K562 (cell line): ENCODE data around the gene BCL10. TPM values are rescaled to one million over a fixed set of nuclear protein-coding genes. Genes with fewer than 3 reads are reported as not detected.

Experiments
- ATAC-seq: fragments of 200-7000 bp; cut with Tn5 transposase; 3 replicates; pipeline ENCODE4 v1.9.1; 2020; ENCODE audit warnings: moderate library complexity
- Bru-seq: library from RNA; stranded (reverse); fragments of 400-500 nt; gene quantifications from one replicate; lab custom pipeline; 2021; lab: Mats Ljungman, UMichigan
- BruChase-seq, 2 experiments: library from RNA; stranded (reverse); fragments of 400-500 nt; gene quantifications; one replicate each; lab custom pipeline; 2021; lab: Mats Ljungman, UMichigan
- BruUV-seq: library from RNA; stranded (reverse); fragments of 400-500 nt; replicated peaks from 2 replicates; lab custom pipeline; 2021; lab: Mats Ljungman, UMichigan
- CTCF ChIA-PET: fragments of 300-600 bp; formaldehyde crosslinking; extraction: SDS; loops from one replicate; lab custom pipeline; 2021; ENCODE audit warnings: low intra/inter-chr PET ratio; lab: Yijun Ruan, JAX
- POLR2A ChIA-PET: fragments of 300-600, 350-650 bp; sonication (Branson Sonifier 250); formaldehyde crosslinking; extraction: SDS; loops from one replicate; lab custom pipeline; 2021; ENCODE audit warnings: antibody characterized with exemption, inconsistent platforms; lab: Yijun Ruan, JAX
- DNase-seq, 4 experiments: peaks; one replicate each; pipeline versions ENCODE4 v3.0.0 to v3.0.0-alpha.2; 2011 to 2018; ENCODE audit warnings: low spot score in 3 of 4, mixed read lengths in 3 of 4; ENCODE audit errors: extremely low read depth in 1 of 4
- FAIRE-seq: peaks from 2 replicates; lab custom pipeline; 2011; peaks lifted over from hg19 to GRCh38; lab: Jason Lieb, UNC
- H2AFZ ChIP-seq: 2 replicates; pipeline ENCODE4 v1.6.0; 2011; ENCODE audit warnings: low read depth, low read length, control low read depth, inconsistent platforms
- H3K27ac ChIP-seq: fragments of 200-600 bp; 3 replicates; pipeline ENCODE4 v1.8.0; 2011; ENCODE audit warnings: low read depth, mild to moderate bottlenecking, control low read depth, inconsistent platforms, low read length, moderate library complexity, mixed read lengths; ENCODE audit errors: extremely low read depth
- H3K27me3 ChIP-seq, 2 experiments: fragments of 300-600 bp in 1 of 2; 2 replicates in 1 of 2; 3 replicates in 1 of 2; pipeline versions ENCODE4 v1.6.0 to v1.8.0; 2011; ENCODE audit warnings: inconsistent platforms in 2 of 2, low read length in 2 of 2, mild to moderate bottlenecking in 1 of 2, mixed read lengths in 1 of 2, moderate library complexity in 1 of 2; ENCODE audit not compliant: control insufficient read depth in 2 of 2, insufficient read depth in 2 of 2
- H3K36me3 ChIP-seq: fragments of 300-600 bp; 3 replicates; pipeline ENCODE4 v1.8.0; 2011; ENCODE audit warnings: mild to moderate bottlenecking, low read length, inconsistent platforms; ENCODE audit not compliant: control insufficient read depth, insufficient read depth
- H3K4me1 ChIP-seq, 2 experiments: fragments of 200-600 bp in 1 of 2; replicated peaks in 1 of 2; 2 replicates in 1 of 2; 3 replicates in 1 of 2; pipeline versions ENCODE4 v1.5.1 to v1.8.0; 2011; ENCODE audit warnings: inconsistent platforms in 2 of 2, low read length in 2 of 2, mild to moderate bottlenecking in 1 of 2, mixed read lengths in 1 of 2, moderate library complexity in 1 of 2; ENCODE audit not compliant: control insufficient read depth in 2 of 2, insufficient read depth in 2 of 2
- H3K4me2 ChIP-seq: 2 replicates; pipeline ENCODE4 v1.6.1; 2011; ENCODE audit warnings: low read length, control low read depth, inconsistent platforms, mixed read lengths; ENCODE audit not compliant: insufficient read depth
- H3K4me3 ChIP-seq: fragments of 200-600 bp; sonication (generic), shearing (Covaris generic); 2 replicates; pipeline ENCODE4 v1.5.1; 2016; ENCODE audit warnings: control low read depth, inconsistent platforms
- H3K79me2 ChIP-seq: fragments of 200-600 bp; 3 replicates; pipeline ENCODE4 v1.8.0; 2011; ENCODE audit warnings: low read length, inconsistent platforms; ENCODE audit not compliant: control insufficient read depth, insufficient read depth
- H3K9ac ChIP-seq, 2 experiments: 2 replicates each; pipeline versions ENCODE4 v1.6.0 to v1.6.1; 2011; ENCODE audit warnings: low read depth in 2 of 2, low read length in 2 of 2, control low read depth in 1 of 2, inconsistent platforms in 1 of 2, mild to moderate bottlenecking in 1 of 2, mixed read lengths in 1 of 2; ENCODE audit not compliant: insufficient read depth in 1 of 2
- H3K9me1 ChIP-seq: one replicate; pipeline ENCODE4 v1.6.0; 2011; ENCODE audit warnings: inconsistent platforms, mild to moderate bottlenecking, low read length, moderate library complexity; ENCODE audit not compliant: control insufficient read depth, insufficient read depth
- H3K9me3 ChIP-seq: replicated peaks from 2 replicates; pipeline ENCODE4 v1.5.1; 2011; ENCODE audit warnings: low read depth, low read length, inconsistent platforms; ENCODE audit not compliant: control insufficient read depth, insufficient read depth
- H4K20me1 ChIP-seq: replicated peaks from 2 replicates; pipeline ENCODE4 v1.6.1; 2011; ENCODE audit warnings: low read length, inconsistent platforms, mixed read lengths; ENCODE audit not compliant: control insufficient read depth, insufficient read depth
- BDP1 ChIP-seq: IDR thresholded peaks from 3 replicates; pipeline ENCODE4 v1.6.1; 2011; ENCODE audit not compliant: insufficient read length, insufficient read depth
- CHD2 ChIP-seq: IDR thresholded peaks from 2 replicates; pipeline ENCODE4 v1.6.1; 2011; ENCODE audit warnings: low read depth, low read length
- CREM ChIP-seq: IDR thresholded peaks from 2 replicates; pipeline ENCODE4 v1.6.1; 2014; ENCODE audit warnings: antibody characterized with exemption, low read depth
- CXXC5 ChIP-seq: fragments of 250-450 bp; sonication (Bioruptor Pico); IDR thresholded peaks from 2 replicates; pipeline ENCODE4 v1.8.0; 2022; ENCODE audit warnings: inconsistent platforms, mild to moderate bottlenecking, moderate library complexity
- EGR1 ChIP-seq: fragments of 450-650 bp; conservative IDR thresholded peaks from 2 replicates; pipeline ENCODE4 v1.6.1; 2017; ENCODE audit warnings: mild to moderate bottlenecking
- MYBL2 ChIP-seq, 2 experiments: fragments of 450-650 bp in 1 of 2; sonication (generic) in 1 of 2; formaldehyde crosslinking in 1 of 2; IDR thresholded peaks; 2 replicates each; pipeline versions ENCODE4 v1.6.1 to v1.8.1; 2017 to 2022; ENCODE audit warnings: borderline replicate concordance in 1 of 2, inconsistent platforms in 1 of 2, low read depth in 1 of 2, mild to moderate bottlenecking in 1 of 2, missing genetic modification reagents in 1 of 2, moderate library complexity in 1 of 2
- NCOR1 ChIP-seq: fragments of 450-650 bp; IDR thresholded peaks from 2 replicates; pipeline ENCODE4 v1.6.1; 2016; ENCODE audit warnings: mild to moderate bottlenecking, moderate library complexity
- PRPF4 ChIP-seq: fragments of 200-400 bp; formaldehyde crosslinking; IDR thresholded peaks from one replicate; pipeline ENCODE4 v1.6.1; 2017; ENCODE audit warnings: low read length, low read depth, mild to moderate bottlenecking; ENCODE audit not compliant: insufficient read depth, poor library complexity, severe bottlenecking
- PTBP1 ChIP-seq: fragments of 200-400 bp; formaldehyde crosslinking; IDR thresholded peaks from 2 replicates; pipeline ENCODE4 v1.6.1; 2017; ENCODE audit warnings: low read depth, low read length
- RFX7 ChIP-seq: fragments of 250-450 bp; sonication (Bioruptor Pico); IDR thresholded peaks from 2 replicates; pipeline ENCODE4 v1.5.1; 2021; ENCODE audit warnings: mild to moderate bottlenecking
- SMAD1 ChIP-seq: fragments of 150-350 bp; IDR thresholded peaks from 2 replicates; pipeline ENCODE4 v1.6.1; 2014; ENCODE audit warnings: low read length, low read depth; ENCODE audit not compliant: partially characterized antibody
- ZBTB1 ChIP-seq: sonication (generic); formaldehyde crosslinking; IDR thresholded peaks from 2 replicates; pipeline ENCODE4 v1.8.1; 2023; ENCODE audit warnings: missing genetic modification reagents, low read depth, mild to moderate bottlenecking, borderline replicate concordance
- ZBTB33 ChIP-seq: sonication (generic); formaldehyde crosslinking; IDR thresholded peaks from 2 replicates; pipeline ENCODE4 v1.8.1; 2023; ENCODE audit warnings: mild to moderate bottlenecking, missing genetic modification reagents
- ZNF263 ChIP-seq: sonication (generic); formaldehyde crosslinking; IDR thresholded peaks from 2 replicates; pipeline ENCODE4 v1.8.0; 2022; ENCODE audit warnings: mild to moderate bottlenecking, missing genetic modification reagents, borderline replicate concordance
- WGBS: fragments of 100-300 bp; shearing (Covaris generic); methylation state at CpG from one replicate; pipeline ENCODE4 v1.1.6; 2016; ENCODE audit warnings: low coverage, mixed read lengths; ENCODE audit not compliant: insufficient coverage; ENCODE audit errors: missing lambda C conversion rate; 5-methylcytosine and 5-hydroxymethylcytosine counted together
- in situ Hi-C: fragments of 300-500 bp; cut with MboI; formaldehyde crosslinking; loops from 4 replicates; pipeline ENCODE4 v1.15.0; 2018; ENCODE audit warnings: inconsistent platforms, mixed read lengths
- intact Hi-C: fragments of 100-400 bp; cut with micrococcal nuclease; formaldehyde crosslinking; loops from 2 replicates; pipeline ENCODE4 v1.14.2; 2022
- long read RNA-seq, 3 experiments: library from polyadenylated mRNA in 2 of 3; library from RNA in 1 of 3; unstranded in 2 of 3; stranded (forward) in 1 of 3; transcript quantifications; one replicate each; pipeline ENCODE4 v2.0.0, GENCODE V29; 2019 to 2022
- polyA minus RNA-seq, 3 experiments: library from RNA; depleted of rRNA, polyadenylated mRNA; stranded (reverse); fragments of >200 nt; gene quantifications; 2 replicates each; pipeline ENCODE4 v1.2.3, GENCODE V29; 2011
- polyA plus RNA-seq, 8 experiments: library from polyadenylated mRNA; depleted of rRNA in 4 of 8; stranded (reverse) in 5 of 8; unstranded in 3 of 8; fragments of >200 nt; fragmentation: Nextera tagmentation in 2 of 8; fragmentation: Illumina TruSeq in 1 of 8; extraction: Ambion mirVana in 2 of 8; extraction: Trizol in 1 of 8; gene quantifications; 2 replicates each; pipeline versions ENCODE4 v1.2.1 to v1.2.3, GENCODE V29; 2011 to 2014; ENCODE audit warnings: inconsistent platforms in 1 of 8, missing spikeins in 1 of 8
- total RNA-seq, 7 experiments: library from RNA; depleted of rRNA in 6 of 7; stranded (reverse); fragments of >200 nt in 6 of 7; fragmentation: Illumina TruSeq in 2 of 7; extraction: Trizol in 2 of 7; gene quantifications; 2 replicates each; pipeline versions ENCODE4 v1.2.1 to v1.2.3, GENCODE V29; 2011 to 2021; ENCODE audit warnings: low replicate concordance in 1 of 7

The BCL10 gene
- 15.5 and 25.6 TPM in 2 replicates for total RNA-seq (2011; cell fraction: chromatin; rRNA removed; ENCODE audit: low replicate concordance)
- 14.5 and 15.4 TPM in 2 replicates for total RNA-seq (2011; cell fraction: nucleolus; rRNA removed)
- total RNA-seq (2011; cell fraction: nucleoplasm; rRNA removed): 19.9 and 25.6 TPM in 2 replicates
- total RNA-seq (2014; rRNA removed) (10.0 and 11.1 TPM in 2 replicates), total RNA-seq (2014; rRNA removed; fragmentation: Illumina TruSeq; extraction: Trizol) (19.4 and 20.4 TPM in 2 replicates), total RNA-seq (2015; rRNA removed; fragmentation: Illumina TruSeq; extraction: Trizol) (16.4 and 18.6 TPM in 2 replicates), total RNA-seq (2021) (18.6 and 19.4 TPM in 2 replicates), polyA plus RNA-seq (2011; rRNA removed) (6.5 and 8.7 TPM in 2 replicates), polyA plus RNA-seq (2014; fragmentation: Illumina TruSeq; extraction: Trizol) (11.8 and 14.7 TPM in 2 replicates), polyA plus RNA-seq (2014; fragmentation: Nextera tagmentation; extraction: Ambion mirVana) (10 to 100 TPM; 10.6 to 12.3 TPM), polyA plus RNA-seq (2014; rRNA removed) (7.8 and 8.0 TPM in 2 replicates), polyA minus RNA-seq (2011; rRNA and poly(A)+ RNA removed) (14.0 and 16.5 TPM in 2 replicates), Bru-seq, nascent RNA (percentile 93 among the genes with signal in this experiment), BruChase-seq, experiment 1, labeled RNA remaining after a 2-hour chase (percentile 89 among the genes with signal in this experiment), BruChase-seq, experiment 2, labeled RNA remaining after a 6-hour chase (percentile 92 among the genes with signal in this experiment)
- 4.9 and 5.4 TPM in 2 replicates for polyA plus RNA-seq (2011; cell fraction: cytosol; rRNA removed)
- 4.2 and 4.4 TPM in 2 replicates for polyA plus RNA-seq (2011; cell fraction: nucleus; rRNA removed)
- polyA plus RNA-seq (2012): 8.6 and 11.1 TPM in 2 replicates
- 4.9 and 9.2 TPM in 2 replicates for polyA minus RNA-seq (2011; cell fraction: cytosol; rRNA and poly(A)+ RNA removed)
- 19.5 and 31.8 TPM in 2 replicates for polyA minus RNA-seq (2011; cell fraction: nucleus; rRNA and poly(A)+ RNA removed)
- long read RNA-seq, experiment 1, transcript BCL10-202 (3 exons, 776 nt): minor isoform, 9 of 126 reads
- long read RNA-seq, experiment 1, transcript BCL10-203 (3 exons, 2,833 nt): major isoform, 95 of 126 reads
- long read RNA-seq, experiment 1, partial matches to known transcripts: 3 of 126 reads
- long read RNA-seq, experiment 1, other reads (novel, unspliced or antisense): 15 of 126 reads
- long read RNA-seq, experiment 2, partial matches to known transcripts: 0 of 11 reads
- long read RNA-seq, experiment 2, other reads (novel, unspliced or antisense): 10 of 11 reads
- long read RNA-seq, experiment 3, transcript BCL10-203 (3 exons, 2,833 nt): major isoform, 18 of 30 reads
- long read RNA-seq, experiment 3, partial matches to known transcripts: 2 of 30 reads
- long read RNA-seq, experiment 3, other reads (novel, unspliced or antisense): 8 of 30 reads

DNA sequence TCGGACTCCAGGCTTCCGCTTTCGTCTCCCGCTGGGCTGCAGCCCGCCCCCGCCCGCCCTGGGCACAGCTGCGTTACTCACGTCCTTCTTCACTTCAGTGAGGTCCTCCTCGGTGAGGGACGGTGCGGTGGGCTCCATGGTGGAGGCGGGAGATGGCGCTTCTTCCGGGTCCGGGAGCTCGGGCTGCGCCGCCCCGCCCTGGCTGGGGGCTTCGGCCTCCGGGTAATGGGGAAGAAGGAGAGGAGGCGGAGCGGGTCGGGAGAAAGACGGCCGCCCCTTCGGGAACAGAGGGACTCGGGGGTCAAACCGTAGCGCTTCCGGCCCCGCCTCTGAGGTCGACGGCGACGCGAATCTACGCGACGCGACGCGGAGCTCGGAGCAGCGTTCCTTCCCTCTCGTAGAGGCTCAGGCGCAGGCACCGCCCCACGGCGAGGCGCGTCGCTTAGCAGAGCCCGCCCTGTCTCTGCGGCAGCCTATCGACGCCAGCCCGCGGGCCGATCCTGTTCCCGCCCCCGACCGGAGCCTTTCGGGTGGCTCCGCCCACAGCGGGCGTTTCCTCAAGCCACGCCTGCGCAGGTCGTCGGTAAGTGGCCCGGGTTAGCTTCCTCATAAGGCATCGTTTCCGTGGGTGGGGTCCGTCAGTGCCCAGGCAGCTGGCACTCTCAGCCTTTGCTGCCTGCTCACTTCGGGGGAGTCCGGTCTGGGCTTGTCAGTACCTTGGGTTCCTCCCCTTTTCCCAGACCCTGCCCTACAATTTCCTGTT, at the start of gene BCL10:
Gene BCL10 (minus strand): TSS at position 418 of the 763 bp plus-strand sequence. CDS start 280 bp downstream, at position 138.
- POLR2A ChIA-PET: interaction anchor here (0.7 to 1.5 kb wide), 14 partner anchors 9 to 917 kb away, joined by 3 to 5 read pairs (median 3); partner anchors contain the start of gene C1orf52
- Histone ChIP-seq H3K36me3 (peaks cover 30% of the 10 kb centered on the region), H2AFZ (peak within 1 kb of the TSS; percentile 95), H3K79me2 (peaks cover 40% of the 10 kb centered on the region), H3K27me3 (peaks cover 0 to 3% of the 10 kb centered on the region in 2 experiments; a peak in 2 of 5 replicates), H3K9ac (peak within 1 kb of the TSS; percentile 88 to 95), H3K9me3 (no peaks in the 10 kb centered on the region), H3K4me1 (peaks cover 15 to 16% of the 10 kb centered on the region in 2 experiments; a peak in 3 of 5 replicates), H3K4me3 (peak within 1 kb of the TSS; percentile 79), H3K9me1 (no peaks in the 10 kb centered on the region), H3K27ac (peak within 1 kb of the TSS; percentile 87), H3K4me2 (peak within 1 kb of the TSS; percentile 98), H4K20me1 (no peaks in the 10 kb centered on the region)
- CTCF ChIA-PET: interaction anchor here (0.7 kb wide), 1 partner anchor 331 kb away, joined by 3 read pairs; no protein-coding TSS in a partner anchor
- no TSS peak for BruUV-seq
- WGBS: 1% methylated on average over 42 of the region's 78 CpGs
- peak; percentile 96 to 98 (median 96) for DNase-seq
- intact Hi-C loops: no loop called here
- in situ Hi-C loops: no loop called here
- peak; percentile 98 for FAIRE-seq
- peak; percentile 99 for ATAC-seq
- no peak for TF ChIP-seq RFX7
- TF ChIP-seq PRPF4: peak; percentile 33
- no peak for TF ChIP-seq BDP1
- TF ChIP-seq EGR1: peak; percentile 76
- no peak for TF ChIP-seq PTBP1
- no peak; the same call in 1 of the 2 replicates for TF ChIP-seq ZBTB1 (CRISPR knock-in tag)
- TF ChIP-seq CXXC5: peak; percentile 96
- TF ChIP-seq ZBTB33 (CRISPR knock-in tag): no peak
- TF ChIP-seq ZNF263 (CRISPR knock-in tag): peak; percentile 81
- TF ChIP-seq NCOR1: no peak
- no peak for TF ChIP-seq MYBL2 (IDR thresholded peaks at IDR 0.05; ENCODE audit: low read depth)
- TF ChIP-seq MYBL2 (CRISPR knock-in tag; IDR thresholded peaks at IDR 0.05; ENCODE audit: borderline replicate concordance): no peak
- TF ChIP-seq CREM: peak; percentile 99
- peak; percentile 67 for TF ChIP-seq SMAD1
- TF ChIP-seq CHD2: no peak
